ENCODE measurements around the gene KCTD21. TPM values are rescaled to one million over a fixed set of nuclear protein-coding genes. Genes with fewer than 3 reads are reported as not detected.

KCTD21 gene
- total and polyA plus RNA-seq, 2 donors (not counting 1 experiment from before 2014, with no cell fraction given): 4.3 to 8.0 TPM

- H3K36me3 ChIP-seq (replicated peaks in 1 of 2; ENCODE audit: control extremely low read depth in 1 of 2, control insufficient read depth in 1 of 2, extremely low read depth in 1 of 2, insufficient read depth in 2 of 2, low read length in 1 of 2): peaks cover 0 to 4% of the 10 kb centered on the region in 2 experiments
- H4K20me1 ChIP-seq (ENCODE audit: control insufficient read depth, insufficient read depth, low read length, poor library complexity, severe bottlenecking): no peaks in the 10 kb centered on the region
- H2AFZ ChIP-seq (ENCODE audit: insufficient read depth, low read depth, low read length, poor library complexity, severe bottlenecking): no peak overlapping the region
- Mint-ChIP-seq H3K4me3 (no peak overlapping the region), H3K27ac (no peak overlapping the region), H3K4me1 (peaks cover 7% of the 10 kb centered on the region), H3K27me3 (no peaks in the 10 kb centered on the region), H3K9me3 (ENCODE audit: insufficient read depth) (no peaks in the 10 kb centered on the region)
- POLR2A ChIA-PET: no interaction called here
- no peak for TF ChIP-seq CTCF (IDR thresholded peaks at IDR 0.05)
- TF ChIP-seq EZH2 (IDR thresholded peaks at IDR 0.05; ENCODE audit: borderline replicate concordance, insufficient read depth, low read depth, low read length, poor library complexity, severe bottlenecking): no peak
- no peak for DNase-seq
- intact Hi-C loops (cut with micrococcal nuclease): no loop called here
- peaks cover 4 to 5% of the 10 kb centered on the region in 2 donors for H3K4me1 ChIP-seq (ENCODE audit: control insufficient read depth in 2 of 2, insufficient read depth in 2 of 2, low read length in 2 of 2)
- H3K9me3 ChIP-seq (ENCODE audit: control extremely low read depth in 1 of 3, control insufficient read depth in 2 of 3, insufficient read depth in 1 of 3, low read length in 2 of 3): peaks cover 0 to 3% (median 0%) of the 10 kb centered on the region in 3 donors
- H3K4me3 ChIP-seq (ENCODE audit: control extremely low read depth in 1 of 5, extremely low read depth in 1 of 5, insufficient read depth in 1 of 5, low read depth in 2 of 5, low read length in 4 of 5): no peak overlapping the region
- no peaks in the 10 kb centered on the region for H3K79me2 ChIP-seq (ENCODE audit: control insufficient read depth, insufficient read depth, low read length)
- H3K9ac ChIP-seq (ENCODE audit: low read length): no peak overlapping the region
- H3K4me2 ChIP-seq (replicated peaks; ENCODE audit: low read depth, low read length, poor library complexity, severe bottlenecking): no peak overlapping the region
- 93% methylated on average over 40 of the region's 40 CpGs for WGBS (ENCODE audit: insufficient coverage)
- H3K27me3 ChIP-seq (replicated peaks in 1 of 4; ENCODE audit: control extremely low read depth in 1 of 4, control insufficient read depth in 3 of 4, insufficient read depth in 4 of 4, low read length in 3 of 4): no peaks in the 10 kb centered on the region
- H3K27ac ChIP-seq (ENCODE audit: low read length in 2 of 2): no peak overlapping the region
- CTCF ChIA-PET: interaction anchor here (1.2 kb wide), 1 partner anchor 368 kb away, joined by 3 read pairs; no protein-coding TSS in a partner anchor
- no peak for ATAC-seq (ENCODE audit: low read depth)
Observed at GRCh38 chr11:78196661-78197091, 8.2 kb upstream of the KCTD21 start.

- Histone ChIP-seq H3K9ac (ENCODE audit: low read length) (no peak overlapping the region), H2AFZ (ENCODE audit: insufficient read depth, low read depth, low read length, poor library complexity, severe bottlenecking) (no peak overlapping the region), H3K9me3 (ENCODE audit: control extremely low read depth in 1 of 3, control insufficient read depth in 2 of 3, insufficient read depth in 1 of 3, low read length in 2 of 3) (peaks cover 0 to 3% (median 0%) of the 10 kb centered on the region in 3 donors), H4K20me1 (ENCODE audit: control insufficient read depth, insufficient read depth, low read length, poor library complexity, severe bottlenecking) (no peaks in the 10 kb centered on the region), H3K4me2 (replicated peaks; ENCODE audit: low read depth, low read length, poor library complexity, severe bottlenecking) (no peak overlapping the region), H3K36me3 (replicated peaks in 1 of 2; ENCODE audit: control extremely low read depth in 1 of 2, control insufficient read depth in 1 of 2, extremely low read depth in 1 of 2, insufficient read depth in 2 of 2, low read length in 1 of 2) (peaks cover 0 to 4% of the 10 kb centered on the region in 2 experiments), H3K27me3 (replicated peaks in 1 of 4; ENCODE audit: control extremely low read depth in 1 of 4, control insufficient read depth in 3 of 4, insufficient read depth in 4 of 4, low read length in 3 of 4) (no peaks in the 10 kb centered on the region), H3K4me3 (ENCODE audit: control extremely low read depth in 1 of 5, extremely low read depth in 1 of 5, insufficient read depth in 1 of 5, low read depth in 2 of 5, low read length in 4 of 5) (no peak overlapping the region), H3K79me2 (ENCODE audit: control insufficient read depth, insufficient read depth, low read length) (no peaks in the 10 kb centered on the region), H3K4me1 (ENCODE audit: control insufficient read depth in 2 of 2, insufficient read depth in 2 of 2, low read length in 2 of 2) (peaks cover 4 to 5% of the 10 kb centered on the region in 2 donors), H3K27ac (ENCODE audit: low read length in 2 of 2) (no peak overlapping the region)
- Mint-ChIP-seq H3K9me3 (ENCODE audit: insufficient read depth) (no peaks in the 10 kb centered on the region), H3K27me3 (no peaks in the 10 kb centered on the region), H3K4me1 (peaks cover 11% of the 10 kb centered on the region), H3K27ac (no peak overlapping the region), H3K4me3 (no peak overlapping the region)
- POLR2A ChIA-PET: no interaction called here
- intact Hi-C loops (cut with micrococcal nuclease): no loop called here
- CTCF ChIA-PET: interaction anchor here (1.2 to 1.6 kb wide), 2 partner anchors 32 to 369 kb away, joined by 3 read pairs; no protein-coding TSS in a partner anchor
- WGBS (ENCODE audit: insufficient coverage): 76% methylated on average over 60 of the region's 60 CpGs
- TF ChIP-seq EZH2 (IDR thresholded peaks at IDR 0.05; ENCODE audit: borderline replicate concordance, insufficient read depth, low read depth, low read length, poor library complexity, severe bottlenecking) (no peak), CTCF (IDR thresholded peaks at IDR 0.05) (no peak)
- DNase-seq (no peak), ATAC-seq (ENCODE audit: low read depth) (no peak)
Observed at GRCh38 chr11:78195917-78196560, 7.6 kb upstream of the KCTD21 start.
